ENCODE results near the gene MROH2A. TPM values are rescaled to one million over a fixed set of nuclear protein-coding genes. Genes with fewer than 3 reads are reported as not detected.

The MROH2A gene
- polyA plus RNA-seq, 1 experiment, result not detected

DNA sequence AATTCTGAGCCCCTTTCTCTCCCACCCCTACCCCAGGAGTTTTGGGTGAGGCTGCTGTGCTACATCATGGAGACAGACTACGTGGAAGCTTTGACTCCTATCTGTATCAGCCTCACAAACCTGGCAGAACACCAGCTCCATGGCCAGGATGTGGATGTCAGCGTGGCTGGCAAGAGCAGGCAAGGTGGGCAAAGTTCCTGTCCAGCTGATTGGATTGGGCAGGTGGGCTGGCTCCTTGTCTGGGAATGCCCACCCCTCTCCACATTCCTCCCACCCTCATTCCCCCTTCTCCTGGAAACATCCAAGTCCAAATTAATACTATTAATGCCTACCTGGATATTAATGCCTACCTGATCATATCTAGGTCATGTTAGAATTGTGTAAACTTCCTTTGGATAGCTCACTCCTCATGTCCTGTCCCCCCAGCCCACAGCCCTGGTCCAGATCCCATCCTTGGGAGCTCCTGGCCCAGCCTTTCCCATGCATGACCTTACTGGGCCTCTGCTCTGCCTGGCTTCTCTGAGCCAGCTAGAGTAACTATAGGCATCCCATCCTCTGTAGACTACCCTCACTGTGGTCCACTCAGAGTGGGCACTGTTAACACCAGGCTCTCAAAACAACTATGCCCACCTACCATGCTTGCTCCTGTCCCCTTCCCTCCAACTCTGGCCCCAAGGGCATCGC lies 24.1 kb downstream of the MROH2A start:
- no peak for TF ChIP-seq CTCF (IDR thresholded peaks at IDR 0.05; ENCODE audit: insufficient read depth, low read depth, low read length)
- CTCF ChIA-PET, result no interaction called here
- Histone ChIP-seq H3K4me3 (ENCODE audit: low read depth, low read length) (no peak overlapping the region), H3K27me3 (ENCODE audit: control insufficient read depth, insufficient read depth, low read length) (no peaks in the 10 kb centered on the region), H3K36me3 (ENCODE audit: control insufficient read depth, insufficient read depth, low read length) (no peaks in the 10 kb centered on the region)
- DNase-seq (ENCODE audit: low read depth), result no peak
- POLR2A ChIA-PET, result no interaction called here

- no peaks in the 10 kb centered on the region for H3K36me3 ChIP-seq (ENCODE audit: control insufficient read depth, insufficient read depth, low read length)
- no peak for DNase-seq (ENCODE audit: low read depth)
- H3K27me3 ChIP-seq (ENCODE audit: control insufficient read depth, insufficient read depth, low read length), result peaks cover under 1% of the 10 kb centered on the region; the same call in 1 of the 2 replicates
- no peak for TF ChIP-seq CTCF (IDR thresholded peaks at IDR 0.05; ENCODE audit: insufficient read depth, low read depth, low read length)
- POLR2A ChIA-PET, result no interaction called here
- CTCF ChIA-PET, result no interaction called here
- H3K4me3 ChIP-seq (ENCODE audit: low read depth, low read length), result no peak overlapping the region
These were observed 25.3 kb downstream of the MROH2A start for GRCh38 chr2:233803292-233803911.

GRCh38 chr2:233803994-233804393 lies 25.9 kb downstream of the MROH2A start:
- no peak overlapping the region for H3K4me3 ChIP-seq (ENCODE audit: low read depth, low read length)
- peaks cover 2% of the 10 kb centered on the region; the same call in 1 of the 2 replicates for H3K27me3 ChIP-seq (ENCODE audit: control insufficient read depth, insufficient read depth, low read length)
- no peaks in the 10 kb centered on the region for H3K36me3 ChIP-seq (ENCODE audit: control insufficient read depth, insufficient read depth, low read length)
- DNase-seq (ENCODE audit: low read depth), result no peak
- TF ChIP-seq CTCF (IDR thresholded peaks at IDR 0.05; ENCODE audit: insufficient read depth, low read depth, low read length), result no peak
- ChIA-PET CTCF (no interaction called here), POLR2A (no interaction called here)

- no peak for TF ChIP-seq CTCF (IDR thresholded peaks at IDR 0.05; ENCODE audit: insufficient read depth, low read depth, low read length)
- Histone ChIP-seq H3K36me3 (ENCODE audit: control insufficient read depth, insufficient read depth, low read length) (no peaks in the 10 kb centered on the region), H3K27me3 (ENCODE audit: control insufficient read depth, insufficient read depth, low read length) (peaks cover 3% of the 10 kb centered on the region; the same call in 1 of the 2 replicates), H3K4me3 (ENCODE audit: low read depth, low read length) (no peak overlapping the region)
- CTCF ChIA-PET, result no interaction called here
- no peak for DNase-seq (ENCODE audit: low read depth)
- POLR2A ChIA-PET, result no interaction called here
These were observed 29.2 kb downstream of the MROH2A start for GRCh38 chr2:233807215-233807865.

All from BJ (cell line).